Measurements from ENCODE around the gene DKC1. TPM values are rescaled to one million over a fixed set of nuclear protein-coding genes. Genes with fewer than 3 reads are reported as not detected.

Gene DKC1
- total RNA-seq, 1 donor from 2014 or later: 28.5 TPM

DNA sequence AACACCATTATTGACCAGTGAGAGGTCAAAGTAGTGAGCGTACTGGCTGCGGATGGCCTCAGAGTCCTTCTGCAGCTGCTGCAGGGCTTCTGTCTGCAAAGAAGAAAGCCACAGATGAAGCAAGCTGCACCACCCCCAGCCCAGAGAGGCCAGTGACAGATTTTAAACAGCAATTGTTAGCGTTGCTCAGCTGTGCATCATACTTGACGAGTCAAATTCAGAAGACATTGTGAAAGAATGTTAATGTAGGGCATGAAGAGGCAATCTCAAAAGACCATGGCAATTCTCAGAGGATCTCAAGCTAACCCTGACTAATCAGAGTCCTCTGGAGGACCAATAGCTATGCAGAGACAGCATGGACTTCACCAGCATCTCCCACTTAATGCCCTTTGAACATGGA lies 16.6 kb downstream of the DKC1 start:
- H3K27me3 Mint-ChIP-seq (ENCODE audit: unreplicated experiment): peaks cover 2% of the 10 kb centered on the region
- peaks cover 26% of the 10 kb centered on the region for H3K36me3 Mint-ChIP-seq (ENCODE audit: low read depth, unreplicated experiment)
- peaks cover 11% of the 10 kb centered on the region for H3K4me1 Mint-ChIP-seq (ENCODE audit: unreplicated experiment)
- TF ChIP-seq, protein P1, sequence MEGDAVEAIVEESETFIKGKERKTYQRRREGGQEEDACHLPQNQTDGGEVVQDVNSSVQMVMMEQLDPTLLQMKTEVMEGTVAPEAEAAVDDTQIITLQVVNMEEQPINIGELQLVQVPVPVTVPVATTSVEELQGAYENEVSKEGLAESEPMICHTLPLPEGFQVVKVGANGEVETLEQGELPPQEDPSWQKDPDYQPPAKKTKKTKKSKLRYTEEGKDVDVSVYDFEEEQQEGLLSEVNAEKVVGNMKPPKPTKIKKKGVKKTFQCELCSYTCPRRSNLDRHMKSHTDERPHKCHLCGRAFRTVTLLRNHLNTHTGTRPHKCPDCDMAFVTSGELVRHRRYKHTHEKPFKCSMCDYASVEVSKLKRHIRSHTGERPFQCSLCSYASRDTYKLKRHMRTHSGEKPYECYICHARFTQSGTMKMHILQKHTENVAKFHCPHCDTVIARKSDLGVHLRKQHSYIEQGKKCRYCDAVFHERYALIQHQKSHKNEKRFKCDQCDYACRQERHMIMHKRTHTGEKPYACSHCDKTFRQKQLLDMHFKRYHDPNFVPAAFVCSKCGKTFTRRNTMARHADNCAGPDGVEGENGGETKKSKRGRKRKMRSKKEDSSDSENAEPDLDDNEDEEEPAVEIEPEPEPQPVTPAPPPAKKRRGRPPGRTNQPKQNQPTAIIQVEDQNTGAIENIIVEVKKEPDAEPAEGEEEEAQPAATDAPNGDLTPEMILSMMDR (IDR thresholded peaks at IDR 0.05; ENCODE audit: unreplicated experiment): no peak
- no peak for DNase-seq (ENCODE audit: low spot score)
- no peak overlapping the region for H3K4me3 Mint-ChIP-seq (ENCODE audit: unreplicated experiment)
- H3K27ac Mint-ChIP-seq (ENCODE audit: unreplicated experiment): no peak overlapping the region
- no peaks in the 10 kb centered on the region for H3K9me3 Mint-ChIP-seq (ENCODE audit: unreplicated experiment)

DNA sequence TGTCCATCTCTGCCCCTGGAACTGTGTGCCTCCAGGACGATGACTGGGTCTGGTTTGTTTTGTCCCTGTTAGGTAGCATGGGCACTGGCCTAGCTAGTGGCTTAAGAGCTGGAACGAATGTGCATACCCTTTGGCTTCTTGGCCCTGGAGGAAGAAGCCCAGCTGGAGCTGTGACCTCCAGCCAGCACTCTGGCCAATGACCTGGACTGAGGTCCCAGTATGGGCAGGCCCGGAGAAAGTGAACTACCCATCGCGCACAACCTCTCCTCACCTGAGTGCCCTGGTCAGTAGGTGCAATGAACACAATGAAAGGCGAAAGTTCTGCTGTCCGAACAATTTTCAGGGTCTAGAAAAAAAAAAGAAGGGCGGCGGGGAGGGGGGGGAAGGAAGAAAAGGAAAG lies 18.3 kb downstream of the DKC1 start:
- Mint-ChIP-seq H3K36me3 (ENCODE audit: low read depth, unreplicated experiment) (peaks cover 18% of the 10 kb centered on the region), H3K27me3 (ENCODE audit: unreplicated experiment) (peaks cover 2% of the 10 kb centered on the region), H3K27ac (ENCODE audit: unreplicated experiment) (no peak overlapping the region), H3K4me3 (ENCODE audit: unreplicated experiment) (no peak overlapping the region), H3K4me1 (ENCODE audit: unreplicated experiment) (peaks cover 15% of the 10 kb centered on the region), H3K9me3 (ENCODE audit: unreplicated experiment) (no peaks in the 10 kb centered on the region)
- DNase-seq (ENCODE audit: low spot score): no peak
- TF ChIP-seq, protein P1 (IDR thresholded peaks at IDR 0.05; ENCODE audit: unreplicated experiment): no peak

DNA sequence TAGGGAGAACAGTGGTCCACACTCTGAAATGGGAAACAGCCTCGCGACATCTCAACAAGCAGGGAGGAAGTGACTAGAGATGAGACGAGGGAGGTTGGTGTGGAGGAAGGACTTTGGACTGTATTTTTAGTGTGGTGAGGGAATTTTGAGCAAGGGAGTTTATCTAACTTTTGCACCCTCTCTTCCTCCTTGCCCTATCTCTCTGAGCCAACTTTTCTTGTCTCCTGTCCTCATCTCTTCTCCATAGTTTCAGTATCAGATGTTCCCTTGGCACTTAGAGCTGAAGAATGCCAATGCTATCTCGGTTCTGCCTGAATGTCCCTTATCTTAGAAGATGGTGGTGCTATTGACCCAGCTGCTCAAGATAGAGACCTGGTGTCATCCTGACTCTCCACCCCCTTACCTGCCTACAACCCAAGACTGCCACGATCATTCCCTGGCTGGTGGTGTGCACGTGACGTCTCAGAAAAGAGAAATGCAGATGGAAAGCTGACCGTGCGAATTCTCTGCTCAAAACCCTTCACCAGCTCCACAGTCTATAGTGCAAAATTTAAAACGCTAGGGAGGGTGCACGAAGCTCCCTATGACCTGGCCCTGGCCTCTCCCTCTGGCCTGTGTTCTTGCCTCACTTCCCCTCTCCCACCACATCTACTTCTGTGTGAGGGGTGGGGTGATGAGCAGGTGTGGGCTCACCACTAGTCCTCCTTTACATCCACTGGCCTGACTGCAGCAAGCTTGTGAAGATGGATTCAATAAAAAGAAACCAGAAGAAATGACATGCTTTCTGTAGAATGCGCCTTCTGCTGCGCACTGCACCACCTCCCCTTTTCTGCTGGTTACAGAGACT lies 21.7 kb downstream of the DKC1 start:
- Mint-ChIP-seq H3K4me1 (ENCODE audit: unreplicated experiment) (peaks cover 19% of the 10 kb centered on the region), H3K4me3 (ENCODE audit: unreplicated experiment) (peak overlapping the region; percentile 27), H3K27me3 (ENCODE audit: unreplicated experiment) (peaks cover 7% of the 10 kb centered on the region), H3K9me3 (ENCODE audit: unreplicated experiment) (no peaks in the 10 kb centered on the region), H3K27ac (ENCODE audit: unreplicated experiment) (peak overlapping the region; percentile 61), H3K36me3 (ENCODE audit: low read depth, unreplicated experiment) (peaks cover 8% of the 10 kb centered on the region)
- TF ChIP-seq, protein P1 (IDR thresholded peaks at IDR 0.05; ENCODE audit: unreplicated experiment): no peak
- no peak for DNase-seq (ENCODE audit: low spot score)

DNA sequence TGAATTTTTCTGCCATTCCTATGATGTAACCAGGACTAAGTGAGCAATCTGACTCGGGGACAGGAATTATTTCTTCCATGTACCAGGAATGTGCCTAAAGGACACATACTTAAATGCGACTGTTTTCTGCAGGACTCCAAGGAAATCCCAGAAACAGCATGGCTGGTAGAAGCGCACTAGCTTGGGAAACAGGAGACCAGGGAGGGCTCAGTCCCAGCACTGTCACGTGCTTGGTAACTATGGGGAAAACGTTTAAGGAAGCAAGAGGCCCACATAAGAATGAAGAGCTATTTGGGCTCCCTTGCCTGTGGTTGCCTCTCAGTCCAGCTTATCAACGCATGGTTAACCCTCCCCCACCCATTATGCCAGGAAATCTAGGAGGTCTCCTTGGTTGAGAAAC lies 23.1 kb downstream of the DKC1 start:
- Mint-ChIP-seq H3K4me3 (ENCODE audit: unreplicated experiment) (no peak overlapping the region), H3K4me1 (ENCODE audit: unreplicated experiment) (peaks cover 19% of the 10 kb centered on the region), H3K27me3 (ENCODE audit: unreplicated experiment) (peaks cover 7% of the 10 kb centered on the region), H3K36me3 (ENCODE audit: low read depth, unreplicated experiment) (peaks cover 8% of the 10 kb centered on the region), H3K27ac (ENCODE audit: unreplicated experiment) (no peak overlapping the region), H3K9me3 (ENCODE audit: unreplicated experiment) (no peaks in the 10 kb centered on the region)
- no peak for DNase-seq (ENCODE audit: low spot score)
- TF ChIP-seq, protein P1 (IDR thresholded peaks at IDR 0.05; ENCODE audit: unreplicated experiment): no peak

DNA sequence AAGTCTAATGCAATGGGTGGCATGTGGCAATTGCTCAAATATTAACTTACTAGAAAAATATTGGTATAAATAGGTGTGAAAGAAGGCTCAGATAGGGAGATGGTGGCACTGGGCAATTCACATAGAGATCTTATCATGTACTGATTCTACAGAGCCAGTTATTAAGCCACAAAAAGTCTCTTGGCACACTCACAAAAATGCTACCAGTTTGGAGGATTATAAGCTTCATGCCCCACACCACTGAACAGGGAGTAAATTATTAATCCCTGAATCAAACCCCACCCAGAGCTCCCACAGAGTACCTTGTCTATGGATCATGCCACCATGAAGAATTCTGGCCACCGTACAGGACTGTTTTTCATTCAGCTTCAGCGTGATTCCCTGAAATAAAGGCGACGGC lies 28.8 kb downstream of the DKC1 start:
- H3K27me3 Mint-ChIP-seq (ENCODE audit: unreplicated experiment): peaks cover 2% of the 10 kb centered on the region
- H3K36me3 Mint-ChIP-seq (ENCODE audit: low read depth, unreplicated experiment): peaks cover 4% of the 10 kb centered on the region
- no peak overlapping the region for H3K4me3 Mint-ChIP-seq (ENCODE audit: unreplicated experiment)
- no peaks in the 10 kb centered on the region for H3K9me3 Mint-ChIP-seq (ENCODE audit: unreplicated experiment)
- TF ChIP-seq, protein P1 (IDR thresholded peaks at IDR 0.05; ENCODE audit: unreplicated experiment): no peak
- DNase-seq (ENCODE audit: low spot score): no peak
- no peak overlapping the region for H3K27ac Mint-ChIP-seq (ENCODE audit: unreplicated experiment)
- H3K4me1 Mint-ChIP-seq (ENCODE audit: unreplicated experiment): peaks cover 2% of the 10 kb centered on the region
